Skeletal muscle cell (primary cell): ENCODE data around the gene OTX1.

ENCODE experiments used
- DNase-seq: peaks from one replicate; pipeline ENCODE4 v3.0.0-alpha.2; 2010; ENCODE audit warnings: low read depth
- H3K4me3 ChIP-seq: 2 replicates; pipeline ENCODE4 v1.5.1; 2011; ENCODE audit warnings: low read depth, mild to moderate bottlenecking, control low read depth, low read length, moderate library complexity

OTX1 gene

DNA sequence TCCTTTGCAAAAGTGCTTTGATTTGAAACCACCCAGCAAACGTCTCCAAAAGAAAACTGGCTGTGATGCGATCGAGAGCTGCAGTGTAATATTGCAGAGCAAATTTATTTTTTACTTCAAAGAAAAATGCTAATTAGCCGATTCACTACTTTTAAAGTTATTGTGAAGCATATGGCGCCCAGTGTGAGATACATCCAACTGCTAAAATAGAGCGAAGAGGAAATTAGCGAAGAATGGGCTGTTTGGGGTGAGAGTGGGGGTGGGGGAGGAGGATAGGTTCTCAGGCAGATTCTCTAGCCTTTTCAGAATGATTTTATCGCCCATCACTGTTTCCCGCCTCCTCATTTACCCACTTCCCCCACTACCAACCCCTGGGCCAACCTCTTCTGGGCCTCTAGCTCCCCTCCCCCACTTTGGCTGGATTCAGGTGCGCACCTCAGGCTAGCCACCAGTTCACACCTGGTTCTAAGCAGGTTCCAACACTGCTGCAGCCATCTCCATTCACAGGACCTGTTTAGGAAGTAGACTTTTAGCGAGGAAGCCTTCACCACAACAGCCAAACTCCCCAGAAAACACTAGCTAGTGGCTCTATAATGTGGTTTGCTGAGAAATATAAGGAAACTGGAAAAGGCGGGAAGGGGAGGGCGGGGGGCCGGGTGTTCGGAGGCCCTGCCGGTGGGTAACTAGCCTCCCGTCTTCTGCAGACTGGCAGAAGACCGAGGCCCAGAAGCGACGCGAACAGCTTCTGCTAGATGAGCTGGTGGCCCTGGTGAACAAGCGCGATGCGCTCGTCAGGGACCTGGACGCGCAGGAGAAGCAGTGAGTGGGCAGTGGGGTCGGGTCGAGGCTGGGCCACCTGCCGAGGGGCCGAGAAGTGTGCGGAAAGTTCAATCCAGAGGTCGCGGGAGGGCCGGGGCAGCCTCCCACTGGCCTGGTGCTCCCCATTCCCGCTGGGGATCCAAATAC lies 6.0 kb upstream of the OTX1 start:
- no peak for DNase-seq
- H3K4me3 ChIP-seq: no peak overlapping the region

DNA sequence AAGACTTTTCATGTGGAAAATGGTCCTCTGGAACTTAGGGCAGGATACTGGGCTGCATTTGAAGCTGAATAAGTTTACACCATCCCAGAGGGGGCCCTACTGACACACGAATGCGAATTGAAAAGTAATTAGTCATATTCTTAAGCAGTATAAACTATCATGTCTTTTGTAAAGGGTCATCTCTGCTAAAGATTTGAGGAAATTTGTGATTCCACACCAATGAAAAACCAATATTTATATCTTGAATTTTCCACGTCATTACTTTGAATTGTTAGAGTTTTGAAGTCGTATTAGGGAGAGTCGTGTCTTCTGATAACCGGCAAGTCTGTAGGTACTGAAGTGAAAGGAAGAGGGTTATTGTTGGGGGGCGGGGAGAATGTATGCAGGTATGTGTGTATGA lies 4.1 kb upstream of the OTX1 start:
- H3K4me3 ChIP-seq: no peak overlapping the region

DNA sequence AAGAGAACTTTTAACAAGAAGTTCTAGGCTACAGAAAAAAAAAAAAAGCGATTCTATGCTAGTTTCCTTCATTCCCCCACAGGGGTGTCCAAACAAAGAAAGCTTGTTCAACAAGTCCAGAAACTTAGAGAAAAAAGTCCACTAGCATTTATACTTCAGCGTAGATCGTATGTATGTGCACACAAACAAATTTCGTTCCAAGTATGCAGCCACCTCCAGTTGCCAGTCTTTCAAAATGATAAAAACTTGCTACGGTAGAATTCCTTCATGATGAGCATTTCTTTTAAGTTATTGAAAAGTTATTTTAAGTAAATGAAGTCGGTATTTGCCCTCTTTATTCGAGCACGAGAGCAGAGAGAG lies 3.7 kb upstream of the OTX1 start:
- no peak for DNase-seq
- no peak overlapping the region for H3K4me3 ChIP-seq

More for the DNA sequence above, 4.1 kb upstream of the OTX1 start:
- DNase-seq: no peak

DNA sequence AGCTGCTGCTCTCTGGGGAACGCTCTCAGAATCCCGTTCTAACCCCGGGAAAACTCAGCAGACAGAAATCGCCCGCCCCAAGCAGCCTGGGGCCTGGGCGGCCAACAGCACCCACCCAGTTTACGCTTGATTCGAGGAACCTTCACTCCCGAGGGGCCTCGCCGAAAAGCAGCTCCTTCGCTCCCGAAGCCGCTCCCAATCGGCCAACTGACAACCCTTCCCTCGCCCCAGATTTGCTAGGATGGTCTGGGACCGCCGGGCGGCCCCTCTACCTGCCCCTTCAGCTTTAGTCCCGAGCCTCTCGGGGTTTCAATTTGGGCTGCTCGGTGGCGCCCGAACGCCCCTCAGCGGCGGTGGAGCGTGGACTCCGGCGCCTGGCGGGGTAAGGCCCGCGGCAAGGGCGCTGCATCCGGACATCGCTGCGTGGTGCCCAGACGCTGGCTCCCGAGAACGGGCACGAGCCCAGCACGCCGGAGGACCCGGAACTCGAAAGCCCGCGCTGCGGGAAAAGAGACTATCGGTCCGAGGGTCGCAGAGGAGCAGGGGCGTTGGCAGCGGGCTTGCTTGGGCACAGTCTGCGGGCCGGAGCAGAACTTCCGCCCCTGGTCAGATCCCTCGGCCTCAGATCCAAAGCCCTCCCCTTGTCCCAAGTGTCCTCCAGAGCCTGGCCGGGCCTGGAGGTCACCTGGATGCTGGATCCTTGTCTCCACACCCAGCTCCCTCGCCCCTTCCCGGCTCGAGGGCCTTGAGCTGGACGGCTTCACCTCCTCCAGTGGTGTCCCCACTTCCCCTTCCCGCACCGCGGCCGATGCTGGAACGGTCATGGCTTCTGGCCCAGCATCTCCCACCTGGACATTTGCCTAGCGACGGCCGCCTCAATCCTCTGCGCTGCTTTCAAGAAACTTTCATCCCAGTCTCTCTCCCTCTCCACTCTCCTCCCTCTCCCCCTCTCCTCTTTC lies 3.0 kb upstream of the OTX1 start:
- H3K4me3 ChIP-seq: no peak overlapping the region
- no peak for DNase-seq

DNA sequence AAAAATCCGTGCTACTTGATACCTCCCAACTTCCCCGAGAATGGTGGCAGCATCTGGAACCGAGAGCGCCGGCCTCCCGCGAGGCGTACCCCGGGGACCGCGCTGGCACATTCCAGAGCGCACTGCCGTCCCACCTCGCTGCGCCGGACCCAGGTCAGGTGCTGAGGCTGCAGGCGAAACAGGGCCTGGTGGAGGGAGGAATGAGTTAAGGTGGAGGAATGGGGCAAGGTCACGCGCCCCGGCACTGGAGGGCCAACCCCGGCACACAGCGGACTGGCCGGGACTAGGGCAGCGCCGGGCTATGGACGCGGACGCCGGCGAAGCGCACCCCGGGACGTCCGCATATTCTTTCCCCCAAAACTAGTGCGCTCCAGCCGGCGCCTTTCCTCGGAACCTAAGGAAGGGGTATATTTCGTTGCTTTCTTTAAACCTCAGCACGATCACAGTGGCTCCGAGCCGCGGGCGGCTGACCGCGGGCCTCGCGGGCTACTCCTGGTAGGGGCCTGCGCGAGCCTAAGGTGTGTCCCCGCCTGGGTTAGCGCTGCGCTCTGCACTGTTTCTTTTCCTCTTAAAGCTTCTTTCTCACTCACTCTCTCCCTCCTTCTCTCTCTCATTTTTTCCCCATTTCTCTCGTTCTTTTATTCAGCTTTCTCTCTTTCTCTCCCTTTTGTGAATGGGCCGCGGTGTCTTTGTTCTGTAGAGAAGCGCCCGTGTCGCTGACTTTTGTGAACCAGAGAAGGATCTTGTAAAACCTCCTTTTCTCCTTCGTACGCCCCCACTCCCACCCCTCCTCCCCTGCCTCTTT lies 2.1 kb upstream of the OTX1 start:
- DNase-seq: no peak
- no peak overlapping the region for H3K4me3 ChIP-seq

DNA sequence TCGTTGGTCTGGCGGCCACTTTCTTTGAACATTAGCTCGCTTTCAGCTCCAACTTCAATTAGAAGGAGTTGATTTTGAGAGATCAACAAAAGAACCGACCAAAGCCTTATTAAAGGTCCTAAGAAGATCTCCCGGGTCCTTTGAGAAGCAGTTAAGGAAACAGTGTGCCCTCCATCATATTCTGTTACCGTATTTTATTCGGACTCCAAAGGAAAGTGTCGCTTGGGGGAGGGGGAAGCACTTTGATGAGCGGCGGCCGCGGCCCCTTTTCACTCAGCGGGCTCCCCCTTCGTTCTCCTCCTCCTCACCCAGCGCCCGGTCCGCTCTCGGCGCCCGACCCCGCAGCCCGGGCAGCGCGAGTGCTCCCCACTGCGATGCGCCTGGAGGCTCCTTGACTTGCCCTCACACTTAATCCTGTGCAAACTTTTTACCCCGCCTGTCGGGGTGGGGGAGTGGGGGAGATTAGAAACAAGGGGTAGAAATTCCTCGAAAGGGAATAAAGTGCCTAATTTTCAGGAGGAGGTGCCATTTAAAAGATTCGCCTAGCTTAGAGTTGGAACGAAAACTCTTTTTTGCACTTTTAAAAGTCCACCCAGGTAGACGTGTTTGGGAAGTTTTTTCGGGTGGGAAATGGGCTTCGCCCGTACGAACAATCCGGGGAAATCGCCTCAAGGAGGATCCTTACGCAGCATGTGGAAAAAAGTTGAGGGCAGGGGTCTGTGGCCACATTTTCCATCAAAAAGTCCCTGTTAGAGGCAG lies 1.2 kb upstream of the OTX1 start:
- peak overlapping the region; percentile 50 for H3K4me3 ChIP-seq
- DNase-seq: no peak

DNA sequence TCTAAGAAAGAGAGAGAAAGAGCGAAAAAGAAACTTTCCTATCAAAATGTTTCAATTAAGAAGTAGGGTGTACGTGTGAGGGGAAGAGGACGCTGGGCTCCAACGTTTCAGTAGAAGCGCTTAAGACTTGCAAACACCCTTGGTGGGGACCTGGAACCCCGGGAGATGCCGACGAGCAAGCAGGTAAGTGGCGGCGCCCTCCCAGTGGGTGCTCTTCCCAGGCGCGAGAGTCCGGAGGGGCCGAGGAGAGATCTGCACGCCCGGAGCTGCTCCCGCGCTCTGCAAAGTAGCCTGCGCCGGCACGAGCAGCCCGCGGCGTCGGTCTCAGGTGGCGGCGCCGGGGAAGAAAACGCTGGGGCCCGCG lies 678 bp upstream of the OTX1 start:
- peak overlapping the region; percentile 50 for H3K4me3 ChIP-seq
- DNase-seq: no peak

DNA sequence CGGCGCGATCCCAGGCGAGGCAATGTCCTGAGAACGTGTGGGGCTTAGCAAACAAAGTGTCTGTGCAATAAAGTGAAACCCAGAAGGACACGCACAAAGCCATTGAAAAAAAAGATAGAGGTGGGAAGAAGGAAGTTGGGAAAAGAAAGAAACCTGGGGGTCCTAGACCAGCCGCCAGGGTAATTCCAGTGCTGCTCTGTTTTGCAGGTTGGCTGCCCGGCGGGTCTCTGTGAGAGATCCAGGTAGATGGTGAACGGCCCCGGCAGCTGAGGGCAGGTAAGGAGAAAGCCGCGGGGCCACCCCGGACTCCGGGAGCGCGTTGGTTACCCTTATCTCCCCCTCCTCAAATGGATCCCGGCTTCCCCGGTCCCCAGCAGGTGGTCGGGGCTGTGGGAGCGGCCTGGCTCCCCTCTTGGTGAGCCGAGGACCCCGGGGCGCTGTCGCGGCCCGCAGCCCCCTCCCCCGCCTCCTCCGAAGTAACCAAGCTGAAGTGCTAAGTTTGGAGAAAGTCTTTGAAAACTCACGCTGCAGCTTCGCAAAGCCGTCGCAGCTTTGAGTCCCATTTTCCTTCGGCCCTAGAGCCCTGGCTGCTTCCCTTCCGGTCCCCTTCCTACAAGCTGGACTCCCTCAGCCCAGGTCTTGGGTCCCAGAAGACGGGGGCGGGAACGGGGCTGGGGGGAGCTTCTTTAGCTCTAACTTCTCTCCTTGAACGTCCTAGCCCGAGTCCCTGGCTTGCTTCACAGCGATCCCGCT lies 588 bp downstream of the OTX1 start:
- DNase-seq: no peak

DNA sequence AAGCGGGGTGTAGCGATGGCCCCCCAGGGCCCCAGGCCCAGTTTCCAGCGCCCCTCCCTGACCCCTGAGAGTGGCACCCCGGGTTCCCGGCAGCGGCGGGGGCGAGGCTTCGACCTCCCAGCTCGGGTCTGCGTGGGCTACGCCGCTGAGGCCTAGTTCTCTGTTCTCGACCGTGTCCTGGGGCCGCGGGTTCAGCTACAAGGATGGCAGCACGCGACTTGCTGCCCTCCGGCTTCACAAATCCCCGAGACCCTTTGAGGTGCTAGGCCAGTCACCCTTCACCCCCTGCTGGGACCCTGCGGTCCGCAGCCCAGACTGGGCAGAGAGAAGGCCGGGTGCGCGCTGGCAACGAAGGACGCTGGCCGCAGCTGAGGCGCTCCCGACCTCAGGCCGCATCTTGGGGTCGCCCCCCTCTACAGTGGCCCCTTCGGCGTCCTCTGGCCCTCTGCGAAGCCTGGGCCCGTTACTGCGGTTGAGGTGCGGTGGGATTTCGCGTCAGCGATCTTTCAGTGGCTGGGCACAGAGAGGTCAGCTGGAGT lies 1.2 kb downstream of the OTX1 start:
- DNase-seq: no peak
- no peak overlapping the region for H3K4me3 ChIP-seq

More for the DNA sequence above, 588 bp downstream of the OTX1 start:
- peak overlapping the region; percentile 50 for H3K4me3 ChIP-seq

DNA sequence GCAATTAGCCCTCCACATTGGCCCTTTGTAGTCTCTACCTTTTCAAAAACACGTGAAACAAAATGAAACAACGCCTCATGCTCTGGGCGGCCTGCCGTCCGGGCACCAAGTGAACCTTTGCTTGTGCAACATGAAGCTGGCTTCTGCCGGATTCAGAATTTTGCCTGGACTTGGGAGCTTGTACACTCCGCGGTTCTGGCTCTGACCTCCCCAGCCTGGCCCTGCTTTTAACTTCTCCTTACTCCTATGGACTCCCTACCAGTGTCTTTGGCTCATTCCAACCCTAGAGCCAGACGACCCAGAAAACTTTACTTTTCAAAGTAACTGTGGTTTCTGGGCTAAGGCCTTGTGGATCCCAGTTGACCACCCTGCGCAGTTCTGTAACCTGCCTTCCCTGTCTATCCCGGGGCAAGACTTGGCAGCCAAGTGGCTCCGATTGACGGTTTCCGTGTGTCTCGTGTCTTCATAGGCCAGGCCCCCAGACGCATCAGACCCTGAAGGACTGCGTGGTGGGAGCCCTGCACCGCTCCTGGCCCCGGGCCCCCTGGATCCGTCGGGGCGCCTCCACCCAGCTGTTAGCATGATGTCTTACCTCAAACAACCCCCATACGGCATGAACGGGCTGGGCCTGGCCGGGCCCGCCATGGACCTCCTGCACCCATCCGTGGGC lies 1.9 kb downstream of the OTX1 start:
- no peak for DNase-seq
- H3K4me3 ChIP-seq: no peak overlapping the region

DNA sequence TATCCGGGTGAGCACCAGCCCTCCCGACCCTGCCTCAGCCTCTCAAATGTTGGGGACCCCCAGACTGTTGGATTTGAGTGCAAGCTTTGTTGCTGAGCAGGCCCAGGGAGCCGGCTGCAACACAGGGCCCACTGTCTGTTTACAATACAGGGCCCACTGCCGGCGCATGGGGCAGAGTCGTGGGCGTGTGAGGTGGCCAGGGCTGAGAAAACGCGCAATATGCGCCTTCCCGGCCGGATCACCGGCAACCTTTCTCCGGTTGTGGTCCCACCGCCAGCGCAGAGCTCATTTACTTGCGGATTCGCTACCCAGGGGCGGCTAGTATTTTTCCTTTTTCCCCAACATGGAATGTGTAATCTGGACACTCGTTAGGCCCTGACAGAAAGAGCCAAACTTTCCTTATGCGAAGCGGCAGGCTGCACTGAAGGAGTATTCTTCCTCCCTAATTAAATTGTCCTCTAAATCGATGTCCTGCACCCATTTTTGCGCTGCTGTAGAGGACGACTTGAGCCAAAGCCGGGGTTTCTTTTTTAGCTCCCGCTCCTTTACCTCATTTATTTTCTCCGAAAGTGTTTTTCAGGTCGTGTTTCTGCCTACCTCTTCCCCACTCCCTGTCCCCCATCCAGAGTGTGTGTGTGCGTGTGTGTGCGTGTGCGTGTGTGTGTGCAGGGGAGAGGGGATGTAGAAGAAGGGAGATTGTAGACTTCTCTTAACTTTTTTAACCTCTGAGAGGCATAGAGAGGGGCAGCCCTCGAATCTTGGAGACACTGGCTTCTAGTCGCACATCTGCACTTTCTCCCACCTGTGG lies 2.7 kb downstream of the OTX1 start:
- no peak overlapping the region for H3K4me3 ChIP-seq

DNA sequence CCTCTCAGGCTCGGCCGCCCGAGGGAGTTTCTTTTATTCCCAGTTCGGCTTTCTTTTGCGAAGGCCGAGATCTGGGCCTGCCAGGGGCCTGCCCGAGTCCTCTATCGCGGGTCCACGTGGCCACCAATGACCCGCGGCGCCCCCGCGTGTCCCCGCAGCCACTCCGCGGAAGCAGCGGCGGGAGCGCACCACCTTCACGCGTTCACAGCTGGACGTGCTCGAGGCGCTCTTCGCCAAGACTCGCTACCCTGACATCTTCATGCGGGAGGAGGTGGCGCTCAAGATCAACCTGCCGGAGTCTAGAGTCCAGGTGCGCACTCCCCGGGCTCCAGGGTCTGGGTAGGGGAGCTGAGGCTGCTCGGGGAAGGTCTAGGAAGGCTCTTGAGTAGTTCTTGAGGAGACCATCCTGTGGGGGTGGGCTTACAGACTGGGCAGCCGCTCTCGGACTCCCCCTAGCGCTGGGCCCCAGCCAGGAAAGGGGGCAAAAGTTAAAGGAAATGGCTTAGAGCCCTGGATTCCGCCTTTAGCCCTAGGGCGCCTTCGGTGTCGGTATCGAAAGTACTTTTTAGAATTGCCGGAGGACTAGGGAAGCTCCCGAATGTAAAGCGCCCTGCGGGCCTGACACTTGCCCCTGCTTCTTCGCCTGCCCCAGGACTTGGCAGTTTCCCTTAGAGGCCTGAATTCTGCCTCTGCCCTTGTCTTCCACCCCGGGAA lies 3.4 kb downstream of the OTX1 start:
- no peak for DNase-seq
- H3K4me3 ChIP-seq: no peak overlapping the region

More for the DNA sequence above, 2.7 kb downstream of the OTX1 start:
- no peak for DNase-seq

DNA sequence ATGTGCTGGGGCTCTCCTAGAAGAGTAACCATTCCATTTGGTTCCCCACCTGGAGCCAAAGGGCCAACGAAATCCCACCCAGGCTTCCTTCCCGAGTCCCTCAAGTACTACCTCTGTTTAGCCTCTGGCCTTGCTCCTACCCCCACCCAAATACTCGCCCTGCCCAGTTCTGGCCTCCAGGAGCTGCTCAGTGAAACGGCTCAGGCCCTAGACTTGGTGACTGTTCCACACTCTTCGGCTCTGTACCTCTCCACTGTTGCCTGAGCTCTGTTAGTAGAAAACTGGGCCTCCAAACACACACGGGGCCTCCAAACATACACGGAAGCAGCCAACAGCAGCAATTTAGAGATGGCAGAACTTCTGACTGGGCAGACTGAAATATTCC lies 4.2 kb downstream of the OTX1 start:
- no peak overlapping the region for H3K4me3 ChIP-seq
- no peak for DNase-seq

DNA sequence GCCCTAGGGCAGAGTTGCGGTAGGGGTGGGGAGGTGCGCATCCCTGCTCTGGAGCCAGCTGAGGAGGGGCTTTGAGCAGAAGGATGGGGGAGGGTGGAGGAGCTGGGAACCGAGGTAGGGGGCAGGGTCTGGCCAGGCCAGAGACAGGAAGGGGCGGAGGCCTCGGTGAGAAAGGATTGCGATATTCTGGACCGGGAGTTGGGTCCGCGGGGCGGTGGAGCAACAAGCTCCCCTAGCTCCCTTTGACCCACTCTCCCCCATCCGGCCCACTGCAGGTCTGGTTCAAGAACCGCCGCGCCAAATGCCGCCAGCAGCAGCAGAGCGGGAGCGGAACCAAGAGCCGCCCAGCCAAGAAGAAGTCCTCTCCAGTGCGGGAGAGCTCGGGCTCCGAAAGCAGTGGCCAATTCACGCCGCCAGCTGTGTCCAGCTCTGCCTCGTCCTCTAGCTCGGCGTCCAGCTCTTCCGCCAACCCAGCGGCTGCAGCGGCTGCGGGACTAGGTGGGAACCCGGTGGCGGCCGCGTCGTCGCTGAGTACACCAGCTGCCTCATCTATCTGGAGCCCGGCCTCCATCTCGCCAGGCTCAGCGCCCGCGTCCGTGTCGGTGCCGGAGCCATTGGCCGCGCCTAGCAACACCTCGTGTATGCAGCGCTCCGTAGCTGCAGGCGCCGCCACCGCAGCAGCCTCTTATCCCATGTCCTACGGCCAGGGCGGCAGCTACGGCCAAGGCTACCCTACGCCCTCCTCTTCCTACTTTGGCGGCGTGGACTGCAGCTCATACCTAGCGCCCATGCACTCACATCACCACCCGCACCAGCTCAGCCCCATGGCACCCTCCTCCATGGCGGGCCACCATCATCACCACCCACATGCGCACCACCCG lies 4.8 kb downstream of the OTX1 start:
- DNase-seq: no peak
- peak overlapping the region; percentile 9 for H3K4me3 ChIP-seq
